HG03175 (cell line): Measurements from ENCODE around the gene KATNIP.

Experiments
- ATAC-seq: cut with Tn5 transposase; IDR thresholded peaks from one replicate; pipeline ENCODE4 v1.9.1; 2021; ENCODE audit warnings: mild to moderate bottlenecking, moderate library complexity; ENCODE audit not compliant: unreplicated experiment

Gene KATNIP

GRCh38 chr16:27579087-27579980, 29.4 kb downstream of the KATNIP start:
- ATAC-seq = no peak

- no peak for ATAC-seq
Observed at GRCh38 chr16:27582883-27583282, 32.9 kb downstream of the KATNIP start.

- ATAC-seq = no peak
Observed at GRCh38 chr16:27583634-27584033, 33.7 kb downstream of the KATNIP start.

GRCh38 chr16:27585200-27585599, 35.3 kb downstream of the KATNIP start:
- no peak for ATAC-seq

- ATAC-seq = no peak
Observed at GRCh38 chr16:27586711-27587110, 36.8 kb downstream of the KATNIP start.

- no peak for ATAC-seq
Observed at GRCh38 chr16:27588057-27588456, 38.1 kb downstream of the KATNIP start.

- no peak for ATAC-seq
Observed at GRCh38 chr16:27591837-27592236, 41.9 kb downstream of the KATNIP start.

GRCh38 chr16:27595475-27595874, 45.5 kb downstream of the KATNIP start:
- no peak for ATAC-seq

- ATAC-seq = no peak
Observed at GRCh38 chr16:27595993-27596392, 46.0 kb downstream of the KATNIP start.

GRCh38 chr16:27596411-27596810, 46.5 kb downstream of the KATNIP start:
- no peak for ATAC-seq

GRCh38 chr16:27597361-27597760, 47.4 kb downstream of the KATNIP start:
- no peak for ATAC-seq

- no peak for ATAC-seq
Observed at GRCh38 chr16:27598220-27598619, 48.3 kb downstream of the KATNIP start.

- no peak for ATAC-seq
Observed at GRCh38 chr16:27598931-27599565, 49.1 kb downstream of the KATNIP start.

- no peak for ATAC-seq
Observed at GRCh38 chr16:27599606-27600005, 49.7 kb downstream of the KATNIP start.
